Activated CD4-positive, alpha-beta memory T cell treated with anti-CD3 and anti-CD28 coated beads, Interleukin-2, amount 10 ng/mL, durations not matched to agents 7 days and 5 days (primary cell): Measurements from ENCODE around the gene STX1A. TPM values are rescaled to one million over a fixed set of nuclear protein-coding genes. Genes with fewer than 3 reads are reported as not detected.
A peak's percentile ranks its signal among the peaks of the same experiment; 100 is the strongest.
"Not testable (repeated sequence)": the region's sequence is repeated elsewhere in the genome, so short reads cannot be mapped to it uniquely, and the experiment has no call there.

Source experiments
- CTCF ChIA-PET: fragments of 350-600 bp; sonication (Branson Sonifier 250); formaldehyde crosslinking; loops from one replicate; lab custom pipeline; 2021; ENCODE audit warnings: antibody characterized with exemption, inconsistent platforms; lab: Charles Lee
- POLR2A ChIA-PET: fragments of 350-600 bp; sonication (Branson Sonifier 250); formaldehyde crosslinking; loops from one replicate; lab custom pipeline; 2021; ENCODE audit warnings: antibody characterized with exemption; lab: Charles Lee
- DNase-seq: peaks from one replicate; pipeline ENCODE4 v3.0.0-alpha.2; 2020
- H3K27ac Mint-ChIP-seq: one replicate; pipeline ENCODE4 v1.8.0; 2021; ENCODE audit warnings: mild to moderate bottlenecking, mixed read lengths
- H3K27me3 Mint-ChIP-seq: one replicate; pipeline ENCODE4 v1.8.0; 2021; ENCODE audit warnings: mixed read lengths
- H3K36me3 Mint-ChIP-seq: one replicate; pipeline ENCODE4 v1.8.0; 2021; ENCODE audit warnings: low read depth, mixed read lengths
- H3K4me1 Mint-ChIP-seq: one replicate; pipeline ENCODE4 v1.8.0; 2021; ENCODE audit warnings: mixed read lengths
- H3K4me3 Mint-ChIP-seq: one replicate; pipeline ENCODE4 v1.8.0; 2021; ENCODE audit warnings: mild to moderate bottlenecking, mixed read lengths
- H3K9me3 Mint-ChIP-seq: one replicate; pipeline ENCODE4 v1.8.0; 2021; ENCODE audit warnings: mixed read lengths
- total RNA-seq, 2 experiments: library from RNA; stranded (reverse); gene quantifications; one replicate each; pipeline ENCODE4 v1.2.3, GENCODE V29; 2021

STX1A gene
- total RNA-seq, 2 experiments from 2014 or later: 27.9 to 30.7 TPM

DNA sequence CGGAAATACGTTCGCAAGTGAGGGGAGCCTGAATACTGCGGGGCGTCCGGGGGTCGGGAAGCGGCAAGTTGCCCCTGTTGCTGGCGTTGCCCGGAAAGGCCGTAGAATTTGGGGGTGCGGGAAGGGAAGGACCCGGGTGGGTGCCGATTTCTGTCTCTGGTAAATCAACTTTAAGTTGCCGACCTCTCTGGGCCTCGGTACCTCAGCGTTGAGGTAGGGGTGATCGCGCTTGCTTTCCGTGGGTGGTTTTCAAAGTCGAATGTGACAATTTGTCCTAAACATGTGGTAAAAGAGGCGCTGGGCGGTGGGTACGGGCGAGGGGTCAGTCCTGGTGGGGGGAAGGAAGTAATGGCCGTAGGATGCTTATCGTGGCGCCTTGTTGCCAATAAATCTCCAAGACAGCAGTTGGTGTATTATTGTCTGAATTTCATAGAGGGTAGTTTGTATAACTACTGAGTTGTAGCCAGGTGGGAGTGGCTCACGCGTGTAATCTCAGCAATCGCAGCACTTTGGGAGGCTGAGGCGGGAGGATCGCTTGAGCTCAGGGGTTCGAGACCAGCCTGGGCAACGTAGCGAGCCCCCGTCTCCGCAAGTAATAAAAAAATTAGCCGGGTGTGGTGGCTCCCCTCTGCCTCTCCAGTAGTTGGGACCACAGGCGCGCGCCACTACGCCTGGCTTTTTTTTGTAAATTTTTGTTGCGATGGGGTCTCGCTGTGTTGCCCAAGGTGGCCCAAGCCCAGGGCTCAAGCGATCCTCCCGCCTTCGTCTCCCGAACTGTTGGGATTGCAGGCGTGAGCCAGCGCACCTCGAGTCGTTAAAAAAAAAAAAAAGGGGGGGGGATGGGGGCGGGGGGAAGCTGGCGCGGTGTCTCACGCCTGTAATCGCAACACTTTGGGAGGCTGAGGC, 35.4 kb downstream of the STX1A start:
- no peak for DNase-seq

GRCh38 chr7:73683056-73683787, 36.2 kb downstream of the STX1A start, which contains the start of the genes BUD23 and DNAJC30:
BUD23 (plus strand) TSS chr7:73683597; CDS start chr7:73683626, 29 bp downstream.
DNAJC30 (minus strand) TSS chr7:73683453; CDS start chr7:73683423, 30 bp downstream.
- CTCF ChIA-PET: no interaction called here
- H3K4me1 Mint-ChIP-seq: peaks cover 46% of the 10 kb centered on the region
- H3K27ac Mint-ChIP-seq: peak within 1 kb of the TSS; percentile 91
- H3K9me3 Mint-ChIP-seq: no peaks in the 10 kb centered on the region
- peak; percentile 97 for DNase-seq
- peaks cover 24% of the 10 kb centered on the region for H3K36me3 Mint-ChIP-seq
- peak within 1 kb of the TSS; percentile 92 for H3K4me3 Mint-ChIP-seq
- POLR2A ChIA-PET: interaction anchor here (0.6 to 2.4 kb wide), 7 partner anchors 15 to 56 kb away, joined by 3 to 8 read pairs (median 3); partner anchors contain the start of genes ABHD11 and STX1A
- H3K27me3 Mint-ChIP-seq: no peaks in the 10 kb centered on the region

More for the DNA sequence above, 35.4 kb downstream of the STX1A start:
- Mint-ChIP-seq H3K4me3 (peak overlapping the region; percentile 92), H3K27ac (peak overlapping the region; percentile 91), H3K9me3 (no peaks in the 10 kb centered on the region), H3K27me3 (no peaks in the 10 kb centered on the region), H3K36me3 (peaks cover 28% of the 10 kb centered on the region), H3K4me1 (peaks cover 53% of the 10 kb centered on the region)
- ChIA-PET CTCF (interaction anchor here (0.9 to 1.7 kb wide), 2 partner anchors 16 to 50 kb away, joined by 3 to 4 read pairs; partner anchors contain the start of gene VPS37D), POLR2A (interaction anchor here (0.6 to 2.4 kb wide), 8 partner anchors 9 to 55 kb away, joined by 3 to 8 read pairs (median 4); partner anchors contain the start of genes ABHD11 and STX1A)

- no peaks in the 10 kb centered on the region for H3K9me3 Mint-ChIP-seq
Measured at GRCh38 chr7:73682745-73683055, 36.8 kb downstream of the STX1A start.

DNA sequence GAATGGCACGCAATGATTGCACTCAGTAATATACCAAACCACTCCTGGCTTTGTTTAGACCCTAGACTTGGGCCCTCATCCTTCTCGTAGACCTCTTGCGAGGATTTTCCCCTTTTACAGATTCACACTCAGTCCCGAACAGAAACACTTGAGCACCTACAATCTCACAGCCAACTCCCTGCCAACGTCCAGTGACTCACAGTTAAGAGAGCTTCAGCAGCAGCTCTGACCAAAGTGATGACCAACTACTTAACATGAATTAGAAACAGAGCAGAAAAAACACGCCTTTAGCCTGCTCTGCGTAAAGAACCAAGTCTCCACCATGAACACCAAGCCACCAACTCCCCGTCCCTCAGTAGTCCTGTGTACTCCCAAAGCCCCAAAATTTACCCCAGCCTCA, 38.4 kb downstream of the STX1A start:
- CTCF ChIA-PET: interaction anchor here (0.7 kb wide), 1 partner anchor 53 kb away, joined by 3 read pairs; no protein-coding TSS in a partner anchor
- Mint-ChIP-seq H3K4me3 (peak overlapping the region; percentile 36), H3K36me3 (peaks cover 19% of the 10 kb centered on the region), H3K4me1 (peaks cover 34% of the 10 kb centered on the region), H3K9me3 (no peaks in the 10 kb centered on the region), H3K27me3 (no peaks in the 10 kb centered on the region), H3K27ac (no peak overlapping the region)
- DNase-seq: no peak
- POLR2A ChIA-PET: no interaction called here

More at GRCh38 chr7:73682745-73683055, 36.8 kb downstream of the STX1A start:
- Mint-ChIP-seq H3K4me1 (peaks cover 43% of the 10 kb centered on the region), H3K27ac (peak overlapping the region; percentile 91), H3K27me3 (no peaks in the 10 kb centered on the region), H3K4me3 (peak overlapping the region; percentile 92), H3K36me3 (peaks cover 26% of the 10 kb centered on the region)
- POLR2A ChIA-PET: no interaction called here
- CTCF ChIA-PET: no interaction called here
- DNase-seq: no peak

DNA sequence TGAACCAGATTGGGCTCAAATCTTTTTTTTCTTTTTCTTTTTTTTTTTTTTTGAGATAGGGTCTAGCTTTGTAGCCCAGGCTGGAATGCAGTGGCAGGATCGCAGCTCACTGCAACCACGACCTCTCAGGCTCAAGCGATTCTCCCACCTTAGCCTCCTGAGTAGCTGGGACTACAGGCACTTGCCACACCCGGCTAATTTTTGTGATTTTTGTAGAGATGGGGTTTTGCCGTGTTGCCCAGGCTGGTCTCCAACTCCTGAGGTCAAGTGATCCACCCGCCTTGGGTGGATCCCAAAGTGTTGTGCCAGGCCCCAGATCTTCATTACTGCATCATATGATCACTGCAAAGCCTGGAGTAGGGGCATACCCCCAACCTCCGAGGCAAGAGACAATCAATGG, 39.0 kb downstream of the STX1A start:
- no peak for DNase-seq
- POLR2A ChIA-PET: no interaction called here
- peaks cover 33% of the 10 kb centered on the region for H3K4me1 Mint-ChIP-seq
- H3K36me3 Mint-ChIP-seq: peaks cover 19% of the 10 kb centered on the region
- H3K9me3 Mint-ChIP-seq: no peaks in the 10 kb centered on the region
- CTCF ChIA-PET: interaction anchor here (0.7 kb wide), 1 partner anchor 54 kb away, joined by 3 read pairs; no protein-coding TSS in a partner anchor
- no peaks in the 10 kb centered on the region for H3K27me3 Mint-ChIP-seq
- no peak overlapping the region for H3K27ac Mint-ChIP-seq
- H3K4me3 Mint-ChIP-seq: no peak overlapping the region

GRCh38 chr7:73679709-73680108, 39.8 kb downstream of the STX1A start:
- POLR2A ChIA-PET: no interaction called here
- H3K4me3 Mint-ChIP-seq: no peak overlapping the region
- peaks cover 30% of the 10 kb centered on the region for H3K4me1 Mint-ChIP-seq
- H3K36me3 Mint-ChIP-seq: peaks cover 19% of the 10 kb centered on the region
- CTCF ChIA-PET: no interaction called here
- no peaks in the 10 kb centered on the region for H3K9me3 Mint-ChIP-seq
- no peak for DNase-seq
- H3K27ac Mint-ChIP-seq: no peak overlapping the region
- no peaks in the 10 kb centered on the region for H3K27me3 Mint-ChIP-seq

DNA sequence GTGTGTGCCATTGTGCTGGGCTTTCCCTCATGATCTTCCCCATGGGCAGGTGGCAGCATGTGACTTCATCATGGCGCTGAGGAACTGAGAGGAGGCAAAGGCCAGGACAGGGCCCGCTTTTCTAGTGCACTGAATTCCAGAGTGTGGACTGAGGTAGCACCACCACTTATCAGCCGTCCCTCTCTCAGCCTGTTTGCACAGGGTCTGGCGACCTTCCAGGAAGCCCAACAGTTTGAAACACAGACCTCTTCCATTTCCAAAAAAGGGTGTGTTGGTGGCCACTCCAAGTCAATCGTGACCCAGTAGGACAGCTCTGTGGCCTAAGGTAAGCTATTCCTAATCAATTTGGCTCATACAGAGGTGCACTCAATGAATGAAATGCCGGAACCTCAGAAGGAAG, 40.6 kb downstream of the STX1A start:
- POLR2A ChIA-PET: no interaction called here
- CTCF ChIA-PET: interaction anchor here (0.5 kb wide), 1 partner anchor 51 kb away, joined by 3 read pairs; no protein-coding TSS in a partner anchor
- Mint-ChIP-seq H3K9me3 (no peaks in the 10 kb centered on the region), H3K36me3 (peaks cover 18% of the 10 kb centered on the region), H3K27ac (no peak overlapping the region), H3K4me3 (no peak overlapping the region), H3K27me3 (no peaks in the 10 kb centered on the region), H3K4me1 (peaks cover 26% of the 10 kb centered on the region)
- DNase-seq: no peak

DNA sequence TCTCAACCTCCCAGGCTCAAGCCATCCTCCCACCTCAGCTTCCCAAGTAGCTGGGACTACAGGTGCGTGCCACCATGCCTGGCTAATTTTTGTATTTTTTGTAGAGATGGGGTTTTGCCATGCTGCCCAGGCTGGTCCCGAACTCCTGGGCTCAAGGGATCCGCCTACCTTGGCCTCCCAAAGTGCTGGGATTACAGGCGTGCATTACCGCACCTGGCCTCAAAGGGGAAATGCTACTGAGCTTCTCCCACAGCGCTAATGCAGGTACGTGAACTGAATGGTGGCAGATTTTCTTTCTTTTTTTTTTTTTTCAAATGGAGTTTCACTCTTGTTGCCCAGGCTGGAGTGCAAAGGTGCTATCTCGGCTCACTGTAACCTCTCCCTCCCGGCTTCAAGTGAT, 43.4 kb downstream of the STX1A start:
- DNase-seq, POLR2A ChIA-PET, H3K4me1 Mint-ChIP-seq, H3K27ac Mint-ChIP-seq, H3K4me3 Mint-ChIP-seq, H3K27me3 Mint-ChIP-seq, CTCF ChIA-PET, H3K9me3 Mint-ChIP-seq: not testable (repeated sequence)
- peaks cover 11% of the 10 kb centered on the region for H3K36me3 Mint-ChIP-seq

DNA sequence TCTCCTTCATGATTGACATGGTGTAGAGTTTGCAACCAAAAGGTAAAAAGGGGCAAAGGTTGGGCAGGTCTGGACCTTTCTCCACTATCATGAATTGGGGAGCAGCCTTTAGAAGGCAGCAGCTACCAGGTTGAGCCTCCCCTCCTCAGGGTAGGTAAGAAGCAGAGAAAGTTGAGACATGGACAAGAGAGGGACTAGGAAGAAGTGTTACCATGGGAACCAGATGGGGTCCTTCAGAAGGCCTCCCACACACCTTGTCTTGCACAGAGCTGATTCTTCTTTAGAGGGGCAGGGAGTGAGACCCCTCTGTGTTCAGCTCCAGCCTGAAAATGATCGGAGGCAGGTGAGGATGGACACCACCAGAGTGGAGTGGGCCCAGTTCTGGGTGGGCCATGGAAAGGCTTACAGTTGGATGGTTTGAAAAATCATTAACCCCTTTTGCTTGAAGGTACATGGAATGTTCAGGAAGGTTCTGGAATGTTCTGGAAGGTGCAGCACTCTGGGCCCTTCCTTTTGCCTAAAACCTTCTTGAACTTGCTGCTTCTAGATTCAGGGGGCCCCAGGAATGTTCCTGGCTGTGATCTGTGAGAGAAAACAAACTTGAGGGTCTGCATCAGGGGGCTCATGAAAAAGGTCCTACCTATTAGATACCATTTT, 44.9 kb downstream of the STX1A start:
- DNase-seq: no peak
- ChIA-PET CTCF (interaction anchor here (1.1 kb wide), 1 partner anchor 68 kb away, joined by 3 read pairs; no protein-coding TSS in a partner anchor), POLR2A (no interaction called here)
- no peak overlapping the region for H3K27ac Mint-ChIP-seq
- H3K4me3 Mint-ChIP-seq: no peak overlapping the region
- H3K27me3 Mint-ChIP-seq: peaks cover 10% of the 10 kb centered on the region
- H3K36me3 Mint-ChIP-seq: peaks cover 9% of the 10 kb centered on the region
- no peaks in the 10 kb centered on the region for H3K9me3 Mint-ChIP-seq
- no peaks in the 10 kb centered on the region for H3K4me1 Mint-ChIP-seq

GRCh38 chr7:73671857-73672445, 47.5 kb downstream of the STX1A start:
- no peak for DNase-seq
- Mint-ChIP-seq H3K9me3 (no peaks in the 10 kb centered on the region), H3K27ac (no peak overlapping the region), H3K4me1 (peaks cover 7% of the 10 kb centered on the region), H3K4me3 (no peak overlapping the region), H3K27me3 (peaks cover 19% of the 10 kb centered on the region), H3K36me3 (no peaks in the 10 kb centered on the region)
- ChIA-PET POLR2A (no interaction called here), CTCF (no interaction called here)

GRCh38 chr7:73671322-73671661, 48.2 kb downstream of the STX1A start:
- Mint-ChIP-seq H3K27ac (no peak overlapping the region), H3K36me3 (no peaks in the 10 kb centered on the region), H3K27me3 (peaks cover 19% of the 10 kb centered on the region), H3K4me1 (peaks cover 7% of the 10 kb centered on the region), H3K4me3 (no peak overlapping the region), H3K9me3 (no peaks in the 10 kb centered on the region)
- POLR2A ChIA-PET: no interaction called here
- no peak for DNase-seq
- CTCF ChIA-PET: interaction anchor here (0.6 kb wide), 1 partner anchor 184 kb away, joined by 3 read pairs; no protein-coding TSS in a partner anchor

GRCh38 chr7:73669858-73670385, 49.5 kb downstream of the STX1A start:
- DNase-seq: no peak
- Mint-ChIP-seq H3K4me3 (no peak overlapping the region), H3K9me3 (no peaks in the 10 kb centered on the region), H3K36me3 (no peaks in the 10 kb centered on the region), H3K27ac (no peak overlapping the region), H3K27me3 (peaks cover 29% of the 10 kb centered on the region), H3K4me1 (peaks cover 8% of the 10 kb centered on the region)
- POLR2A ChIA-PET: no interaction called here
- CTCF ChIA-PET: interaction anchor here (0.6 kb wide), 1 partner anchor 66 kb away, joined by 3 read pairs; no protein-coding TSS in a partner anchor
